LNCaP clone FGC (cell line): ENCODE results near the gene SERINC2.
"Not testable (repeated sequence)": the region's sequence is repeated elsewhere in the genome, so short reads cannot be mapped to it uniquely, and the experiment has no call there.

Experiments
- DNase-seq: peaks from one replicate; pipeline ENCODE4 v3.0.0-alpha.2; 2011; ENCODE audit warnings: low read depth
- H3K4me3 ChIP-seq: 2 replicates; pipeline ENCODE4 v1.5.1; 2011; ENCODE audit warnings: mild to moderate bottlenecking, low read depth, low read length, control low read depth
- TF ChIP-seq, protein P1 (sequence below): IDR thresholded peaks from 2 replicates; pipeline ENCODE4 v1.5.1; 2012; ENCODE audit warnings: mild to moderate bottlenecking; ENCODE audit not compliant: control insufficient read depth, insufficient read depth; ENCODE audit errors: extremely low read depth

Gene SERINC2

DNA sequence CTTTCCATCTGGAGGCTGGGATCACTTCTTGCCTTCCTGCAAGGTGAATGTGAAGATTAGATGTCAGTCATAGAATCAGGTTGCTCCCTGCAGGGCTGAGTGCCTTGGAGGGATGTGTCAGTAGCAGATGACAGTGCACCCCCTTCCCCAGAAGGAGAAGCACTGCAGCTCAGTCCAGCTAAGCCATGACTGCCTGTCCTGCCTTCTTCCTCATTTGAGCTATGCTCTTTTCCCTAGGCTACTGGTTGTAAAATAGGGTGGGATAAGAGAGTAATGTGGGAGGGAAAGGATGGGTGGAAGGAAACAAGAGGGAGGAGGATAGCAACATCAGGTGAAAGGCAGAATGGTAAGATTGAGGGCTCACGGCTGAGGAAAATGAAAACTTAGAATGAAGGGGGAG lies 29.0 kb upstream of the SERINC2 start:
- TF ChIP-seq, protein P1, sequence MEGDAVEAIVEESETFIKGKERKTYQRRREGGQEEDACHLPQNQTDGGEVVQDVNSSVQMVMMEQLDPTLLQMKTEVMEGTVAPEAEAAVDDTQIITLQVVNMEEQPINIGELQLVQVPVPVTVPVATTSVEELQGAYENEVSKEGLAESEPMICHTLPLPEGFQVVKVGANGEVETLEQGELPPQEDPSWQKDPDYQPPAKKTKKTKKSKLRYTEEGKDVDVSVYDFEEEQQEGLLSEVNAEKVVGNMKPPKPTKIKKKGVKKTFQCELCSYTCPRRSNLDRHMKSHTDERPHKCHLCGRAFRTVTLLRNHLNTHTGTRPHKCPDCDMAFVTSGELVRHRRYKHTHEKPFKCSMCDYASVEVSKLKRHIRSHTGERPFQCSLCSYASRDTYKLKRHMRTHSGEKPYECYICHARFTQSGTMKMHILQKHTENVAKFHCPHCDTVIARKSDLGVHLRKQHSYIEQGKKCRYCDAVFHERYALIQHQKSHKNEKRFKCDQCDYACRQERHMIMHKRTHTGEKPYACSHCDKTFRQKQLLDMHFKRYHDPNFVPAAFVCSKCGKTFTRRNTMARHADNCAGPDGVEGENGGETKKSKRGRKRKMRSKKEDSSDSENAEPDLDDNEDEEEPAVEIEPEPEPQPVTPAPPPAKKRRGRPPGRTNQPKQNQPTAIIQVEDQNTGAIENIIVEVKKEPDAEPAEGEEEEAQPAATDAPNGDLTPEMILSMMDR = no peak
- no peak overlapping the region for H3K4me3 ChIP-seq
- no peak for DNase-seq

DNA sequence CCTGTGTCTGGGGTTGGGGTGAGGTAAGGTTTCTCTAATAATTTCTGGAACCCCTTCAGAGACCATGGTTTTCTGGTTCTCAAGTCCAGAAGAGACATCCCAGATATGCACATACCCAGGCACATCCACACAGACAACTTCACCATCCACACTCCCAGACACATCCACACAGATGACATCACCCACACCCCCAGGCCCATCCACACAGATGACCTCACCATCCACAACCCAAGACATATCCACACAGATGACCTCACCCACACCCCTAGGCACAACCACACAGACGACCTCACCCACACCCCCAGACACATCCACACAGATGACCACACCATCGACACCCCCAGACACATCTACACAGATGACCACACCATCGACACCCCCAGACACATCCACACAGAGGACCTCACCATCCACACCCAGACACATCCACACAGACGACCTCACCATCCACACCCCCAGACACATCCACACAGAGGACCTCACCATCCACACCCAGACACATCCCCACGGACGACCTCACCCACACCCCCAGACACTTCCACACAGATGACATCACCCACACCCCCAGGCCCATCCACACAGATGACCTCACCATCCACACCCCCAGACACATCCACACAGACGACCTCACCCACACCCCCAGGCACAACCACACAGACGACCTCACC lies 26.3 kb upstream of the SERINC2 start:
- not testable (repeated sequence) for H3K4me3 ChIP-seq, DNase-seq

DNA sequence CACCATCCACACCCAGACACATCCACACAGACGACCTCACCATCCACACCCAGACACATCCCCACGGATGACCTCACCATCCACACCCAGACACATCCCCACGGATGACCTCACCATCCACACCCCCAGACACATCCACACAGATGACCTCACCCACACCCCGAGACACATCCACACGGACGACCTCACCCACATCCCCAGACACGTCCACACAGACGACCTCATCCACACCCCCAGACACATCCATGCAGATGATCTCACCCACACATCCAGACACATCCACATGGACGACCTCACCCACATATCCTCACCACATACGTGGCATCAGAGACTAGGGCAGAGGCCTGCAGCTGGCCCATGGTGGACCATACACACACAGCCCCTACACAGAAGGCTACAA lies 25.4 kb upstream of the SERINC2 start:
- DNase-seq = no peak
- TF ChIP-seq, protein P1 = no peak
- no peak overlapping the region for H3K4me3 ChIP-seq

DNA sequence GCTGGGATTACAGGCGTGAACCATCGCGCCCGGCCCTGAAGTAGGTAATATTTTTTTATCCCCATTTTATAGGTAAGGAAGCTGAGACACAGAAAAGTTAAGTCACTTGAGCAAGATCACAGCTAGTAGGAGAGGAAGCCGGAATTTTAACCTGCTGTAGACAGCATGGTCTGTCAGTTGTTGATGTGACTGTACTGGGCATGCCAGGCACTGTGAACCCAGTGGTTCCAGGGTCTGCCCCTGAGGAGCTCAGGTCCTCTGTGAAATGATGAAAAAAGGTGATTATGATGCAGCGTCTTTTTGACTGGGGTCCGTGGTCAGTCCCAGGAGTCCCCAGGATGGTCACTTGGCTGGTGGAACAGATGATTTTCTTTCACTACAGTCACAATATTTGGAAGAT lies 23.4 kb upstream of the SERINC2 start:
- TF ChIP-seq, protein P1 = no peak
- DNase-seq = no peak
- H3K4me3 ChIP-seq = no peak overlapping the region

DNA sequence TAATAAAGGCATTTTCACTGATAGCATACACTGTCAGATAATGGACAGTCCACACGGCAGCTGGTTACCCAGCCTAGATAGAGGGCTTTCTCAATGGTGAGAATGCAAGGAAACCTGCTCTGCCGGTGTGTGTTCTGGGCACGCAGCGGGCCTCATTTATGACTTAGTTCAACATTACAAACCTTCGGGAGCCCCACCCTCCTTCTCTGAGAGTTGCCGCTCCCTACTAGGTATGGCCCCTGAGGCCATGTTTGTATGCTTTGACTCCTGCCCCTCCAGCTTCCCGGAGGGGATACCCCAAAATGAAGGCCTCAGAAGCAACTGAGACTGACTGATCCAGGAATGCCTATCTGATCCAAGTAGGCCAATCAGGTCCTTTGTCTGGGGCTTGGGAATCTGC lies 22.9 kb upstream of the SERINC2 start:
- no peak overlapping the region for H3K4me3 ChIP-seq
- peak; percentile 71 for DNase-seq
- TF ChIP-seq, protein P1 = no peak

DNA sequence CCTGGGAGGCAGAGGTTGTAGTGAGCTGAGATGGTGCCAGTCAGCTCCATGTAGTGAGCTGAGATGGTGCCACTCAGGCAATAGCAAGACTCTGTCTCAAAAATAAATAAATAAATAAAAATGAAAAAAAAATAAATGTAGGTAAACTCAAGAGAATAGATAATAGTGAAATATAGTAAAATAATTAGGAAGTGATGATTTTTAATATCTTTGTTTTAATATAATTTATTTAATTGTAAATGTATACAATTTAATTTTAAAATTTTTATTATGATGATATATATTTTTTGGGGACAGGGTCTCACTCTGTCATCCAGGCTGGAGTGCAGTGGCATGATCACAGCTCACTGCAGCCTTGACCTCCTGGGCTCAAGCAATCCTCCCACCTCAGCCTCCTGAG lies 19.6 kb upstream of the SERINC2 start:
- TF ChIP-seq, protein P1 = no peak
- H3K4me3 ChIP-seq = no peak overlapping the region
- no peak for DNase-seq

DNA sequence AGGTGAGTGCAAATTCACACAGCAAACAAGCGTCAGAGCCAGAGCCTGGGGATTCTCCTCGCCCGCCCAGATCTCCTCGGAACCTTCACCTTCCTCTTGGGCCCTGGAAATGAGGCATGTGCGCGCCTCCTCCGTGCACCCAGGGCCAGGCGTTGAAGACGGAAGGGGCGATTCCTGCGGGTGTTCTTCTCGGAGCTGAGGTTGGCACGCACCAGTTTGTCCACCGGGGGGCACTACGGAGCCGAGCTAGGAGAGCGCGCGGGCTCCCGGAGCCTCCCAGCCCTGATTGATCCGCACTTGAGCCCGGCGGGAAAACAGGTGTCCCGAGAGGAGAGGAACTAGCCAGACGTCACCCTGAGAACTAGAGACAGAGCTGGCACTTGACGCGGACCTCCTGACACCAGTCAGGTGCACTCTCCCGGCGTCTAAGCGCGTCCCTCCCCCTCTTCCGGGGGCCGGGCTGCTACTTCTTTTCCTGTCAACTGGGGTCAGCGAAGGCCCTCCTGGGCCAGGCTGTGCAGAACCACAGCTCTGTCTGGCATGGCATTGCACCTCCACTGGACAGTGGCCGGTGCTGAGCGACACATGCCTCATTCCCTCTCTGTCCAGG lies 18.3 kb upstream of the SERINC2 start:
- peak; percentile 59 for DNase-seq
- TF ChIP-seq, protein P1 = peak; percentile 88

More for the DNA sequence above, 18.3 kb upstream of the SERINC2 start:
- peak overlapping the region; percentile 27 for H3K4me3 ChIP-seq
